ENCODE measurements around the gene SMYD2.
A peak's percentile ranks its signal among the peaks of the same experiment; 100 is the strongest.

The SMYD2 gene

DNA sequence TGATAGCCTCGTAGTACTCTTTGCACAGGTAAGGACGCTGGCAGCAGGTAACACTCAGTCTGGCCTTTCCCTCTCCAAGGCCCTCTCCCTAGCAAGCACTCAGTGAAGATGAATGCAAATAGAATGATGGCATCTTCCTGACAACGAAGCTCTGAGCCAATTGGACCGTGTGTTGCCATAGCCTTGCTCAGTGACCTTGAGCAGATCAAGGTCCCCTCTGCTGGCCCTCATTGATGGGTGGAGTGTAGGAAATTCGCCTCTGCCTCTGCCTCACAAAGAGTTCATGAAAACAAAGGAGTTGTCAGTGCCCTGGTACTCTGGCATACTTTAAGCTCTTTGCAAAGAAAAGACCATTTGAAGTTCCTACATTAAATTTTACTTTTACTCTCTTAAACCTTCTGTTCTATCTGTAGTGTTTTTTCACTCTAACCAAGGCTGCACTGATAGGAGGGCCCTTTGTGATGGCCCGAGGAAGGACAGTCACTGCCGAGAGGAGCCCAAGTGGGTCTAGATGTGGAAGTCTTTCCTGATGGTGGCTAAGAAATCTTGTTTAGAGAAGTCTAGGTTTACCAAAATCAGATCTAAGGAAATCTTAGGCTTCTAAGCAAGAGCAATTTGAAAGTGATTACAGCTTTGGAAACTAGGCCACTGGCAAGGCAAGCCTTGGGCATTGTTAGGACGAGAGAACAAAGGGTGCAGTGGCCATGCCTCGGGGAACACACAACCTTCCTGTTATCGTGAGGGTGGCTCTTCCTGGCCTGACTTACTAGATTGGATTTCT lies 38.2 kb downstream of the SMYD2 start:
- peak overlapping the region in 1 of 3 experiments; percentile 39 for H3K27ac Mint-ChIP-seq
- no peaks in the 10 kb centered on the region for H3K9me3 Mint-ChIP-seq
- H3K36me3 Mint-ChIP-seq (ENCODE audit: low read depth): peaks cover 37% of the 10 kb centered on the region
- TF ChIP-seq, protein P1, sequence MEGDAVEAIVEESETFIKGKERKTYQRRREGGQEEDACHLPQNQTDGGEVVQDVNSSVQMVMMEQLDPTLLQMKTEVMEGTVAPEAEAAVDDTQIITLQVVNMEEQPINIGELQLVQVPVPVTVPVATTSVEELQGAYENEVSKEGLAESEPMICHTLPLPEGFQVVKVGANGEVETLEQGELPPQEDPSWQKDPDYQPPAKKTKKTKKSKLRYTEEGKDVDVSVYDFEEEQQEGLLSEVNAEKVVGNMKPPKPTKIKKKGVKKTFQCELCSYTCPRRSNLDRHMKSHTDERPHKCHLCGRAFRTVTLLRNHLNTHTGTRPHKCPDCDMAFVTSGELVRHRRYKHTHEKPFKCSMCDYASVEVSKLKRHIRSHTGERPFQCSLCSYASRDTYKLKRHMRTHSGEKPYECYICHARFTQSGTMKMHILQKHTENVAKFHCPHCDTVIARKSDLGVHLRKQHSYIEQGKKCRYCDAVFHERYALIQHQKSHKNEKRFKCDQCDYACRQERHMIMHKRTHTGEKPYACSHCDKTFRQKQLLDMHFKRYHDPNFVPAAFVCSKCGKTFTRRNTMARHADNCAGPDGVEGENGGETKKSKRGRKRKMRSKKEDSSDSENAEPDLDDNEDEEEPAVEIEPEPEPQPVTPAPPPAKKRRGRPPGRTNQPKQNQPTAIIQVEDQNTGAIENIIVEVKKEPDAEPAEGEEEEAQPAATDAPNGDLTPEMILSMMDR (IDR thresholded peaks at IDR 0.05; ENCODE audit: unreplicated experiment in 3 of 3): no peak
- no peaks in the 10 kb centered on the region for H3K27me3 Mint-ChIP-seq (ENCODE audit: low read depth)
- H3K4me3 Mint-ChIP-seq: peak overlapping the region in 1 of 3 experiments; percentile 83
- peaks cover 13% of the 10 kb centered on the region for H3K4me1 Mint-ChIP-seq

DNA sequence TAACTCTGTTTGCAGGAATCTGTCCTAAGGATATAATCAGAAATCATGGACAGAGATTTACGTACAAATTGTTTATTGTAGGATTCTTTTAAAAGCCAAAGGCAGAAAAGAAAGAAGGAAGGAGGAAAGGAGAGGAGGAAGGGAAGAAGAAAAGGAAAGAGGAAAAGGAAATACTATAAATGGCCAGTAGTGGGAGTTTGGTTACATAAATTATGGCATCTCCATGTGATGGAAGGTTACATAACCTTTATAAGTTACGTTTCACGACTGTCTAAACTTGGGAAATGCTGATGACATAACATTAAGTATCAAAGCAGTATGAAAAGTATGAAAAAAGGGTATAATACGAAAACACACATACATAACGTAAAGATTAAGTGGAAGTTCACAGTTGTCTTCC lies 39.0 kb downstream of the SMYD2 start:
- no peak overlapping the region for H3K27ac Mint-ChIP-seq
- peaks cover 36% of the 10 kb centered on the region for H3K36me3 Mint-ChIP-seq (ENCODE audit: low read depth)
- TF ChIP-seq, protein P1 (IDR thresholded peaks at IDR 0.05; ENCODE audit: unreplicated experiment in 3 of 3): peak in 1 of 3 experiments; percentile 17
- H3K4me1 Mint-ChIP-seq: peaks cover 13% of the 10 kb centered on the region
- no peak overlapping the region for H3K4me3 Mint-ChIP-seq
- H3K27me3 Mint-ChIP-seq (ENCODE audit: low read depth): no peaks in the 10 kb centered on the region
- H3K9me3 Mint-ChIP-seq: no peaks in the 10 kb centered on the region

DNA sequence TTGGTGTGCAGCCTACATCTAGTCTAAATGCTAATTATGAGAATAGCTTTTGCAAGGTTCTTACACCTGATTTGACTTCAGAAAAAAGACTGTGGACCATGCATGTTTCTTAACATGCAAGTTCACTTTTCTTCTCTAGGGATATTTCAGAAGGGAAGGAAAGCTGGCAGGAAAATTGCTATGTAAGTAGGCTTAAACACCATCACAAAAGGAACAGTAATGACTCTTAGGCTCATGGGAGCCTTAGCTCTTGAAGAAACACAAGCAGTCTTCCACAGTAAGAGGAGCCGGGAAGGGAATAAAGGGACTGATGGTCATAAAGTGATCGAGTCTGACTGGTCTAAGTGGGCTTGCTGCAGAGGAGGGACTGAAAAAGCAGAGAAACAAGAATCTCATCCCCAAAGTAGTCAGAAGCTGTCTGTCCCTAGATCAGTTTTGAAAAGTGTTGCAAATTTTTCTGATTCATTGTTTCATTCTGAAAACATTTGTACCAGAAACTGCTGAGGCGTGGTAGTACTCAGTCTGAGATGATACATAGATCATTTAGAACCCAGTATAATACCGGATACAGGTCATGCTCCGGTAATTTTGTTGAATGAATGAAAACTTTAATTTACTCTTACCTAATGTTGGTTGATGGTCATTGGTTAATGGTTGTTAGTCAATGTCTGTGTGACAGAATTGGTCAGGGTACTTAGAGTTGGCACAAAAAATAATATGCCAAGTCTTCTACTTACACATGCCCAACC lies 40.9 kb downstream of the SMYD2 start:
- H3K27me3 Mint-ChIP-seq (ENCODE audit: low read depth): no peaks in the 10 kb centered on the region
- peaks cover 13% of the 10 kb centered on the region for H3K4me1 Mint-ChIP-seq
- no peak overlapping the region for H3K27ac Mint-ChIP-seq
- H3K9me3 Mint-ChIP-seq: no peaks in the 10 kb centered on the region
- TF ChIP-seq, protein P1 (IDR thresholded peaks at IDR 0.05; ENCODE audit: unreplicated experiment in 3 of 3): no peak
- H3K36me3 Mint-ChIP-seq (ENCODE audit: low read depth): peaks cover 27% of the 10 kb centered on the region
- no peak overlapping the region for H3K4me3 Mint-ChIP-seq

DNA sequence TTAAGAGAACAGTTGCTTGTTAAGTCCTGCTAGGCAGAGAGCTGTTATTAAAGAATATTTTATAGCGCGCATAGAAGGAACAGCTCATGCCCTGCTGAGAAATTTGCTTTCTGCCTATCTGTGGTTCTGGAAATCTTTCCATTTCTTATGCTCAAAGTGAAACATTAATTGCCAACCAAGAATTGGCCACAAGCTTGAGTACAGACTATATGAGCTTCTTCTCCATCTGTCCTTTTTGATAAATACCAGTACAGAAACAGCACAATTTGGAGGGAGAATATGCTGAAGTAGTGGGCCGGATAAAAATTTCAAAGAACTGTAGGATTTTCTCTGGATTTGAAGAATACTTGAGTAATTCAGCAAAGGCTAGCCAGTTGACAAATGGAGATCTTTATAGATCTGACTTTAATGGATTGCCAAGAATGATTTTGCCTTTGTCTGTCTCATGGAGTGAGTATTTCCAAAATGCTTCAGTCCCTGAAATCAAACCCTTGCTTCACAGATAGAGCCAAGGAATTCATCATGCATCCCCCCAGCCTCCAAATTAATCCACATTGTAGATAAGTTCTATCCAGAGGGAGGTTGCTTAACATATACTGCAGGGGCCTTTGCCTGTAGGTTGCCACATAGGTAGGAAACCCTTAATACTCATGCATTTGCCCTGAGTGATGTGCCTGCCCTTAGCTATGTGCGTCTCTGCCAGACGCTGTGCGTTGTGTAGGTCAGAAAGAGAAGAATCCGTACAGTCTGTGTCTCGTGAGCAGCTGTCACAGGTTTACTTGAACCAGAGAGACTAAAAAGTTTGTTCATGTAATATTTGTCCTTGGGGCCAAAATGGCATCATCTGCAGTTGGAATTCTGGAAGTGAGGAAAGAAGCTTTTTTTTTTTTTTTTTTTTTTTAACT lies 44.2 kb downstream of the SMYD2 start:
- H3K4me1 Mint-ChIP-seq: no peaks in the 10 kb centered on the region
- no peaks in the 10 kb centered on the region for H3K9me3 Mint-ChIP-seq
- TF ChIP-seq, protein P1 (IDR thresholded peaks at IDR 0.05; ENCODE audit: unreplicated experiment in 3 of 3): no peak
- no peak overlapping the region for H3K4me3 Mint-ChIP-seq
- H3K27me3 Mint-ChIP-seq (ENCODE audit: low read depth): peaks cover 4% of the 10 kb centered on the region
- peaks cover 14% of the 10 kb centered on the region for H3K36me3 Mint-ChIP-seq (ENCODE audit: low read depth)
- H3K27ac Mint-ChIP-seq: no peak overlapping the region

DNA sequence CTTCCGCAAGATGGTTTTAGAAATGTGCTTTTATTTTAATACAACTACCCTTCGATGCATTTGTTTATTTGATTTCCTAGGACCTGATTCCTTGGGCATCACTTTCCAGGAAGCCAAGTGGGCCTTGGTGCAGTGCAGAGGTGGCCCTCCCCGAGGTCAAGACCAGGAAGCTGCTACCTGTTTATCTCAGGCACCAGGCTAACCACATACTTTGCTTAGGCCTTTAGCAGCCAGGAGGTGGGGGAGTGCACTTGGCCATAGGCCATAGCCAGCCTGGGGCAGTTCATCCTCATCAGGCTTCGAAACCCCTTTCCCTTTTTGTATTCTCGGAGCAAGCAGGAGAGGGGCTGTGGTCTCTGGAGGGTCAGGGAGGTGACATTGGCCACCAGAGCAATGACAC lies 45.4 kb downstream of the SMYD2 start:
- no peak overlapping the region for H3K4me3 Mint-ChIP-seq

More for the DNA sequence above, 45.4 kb downstream of the SMYD2 start:
- H3K4me1 Mint-ChIP-seq: no peaks in the 10 kb centered on the region
- peaks cover 12% of the 10 kb centered on the region for H3K36me3 Mint-ChIP-seq (ENCODE audit: low read depth)
- peaks cover 4% of the 10 kb centered on the region for H3K27me3 Mint-ChIP-seq (ENCODE audit: low read depth)
- no peaks in the 10 kb centered on the region for H3K9me3 Mint-ChIP-seq
- H3K27ac Mint-ChIP-seq: no peak overlapping the region
- TF ChIP-seq, protein P1 (IDR thresholded peaks at IDR 0.05; ENCODE audit: unreplicated experiment in 3 of 3): no peak
